PC-3 (cell line): Measurements from ENCODE around the gene FBN2. TPM values are rescaled to one million over a fixed set of nuclear protein-coding genes. Genes with fewer than 3 reads are reported as not detected.

Source experiments
- ATAC-seq: fragments of 200-7000 bp; cut with Tn5 transposase; 2 replicates; pipeline ENCODE4 v1.9.1; 2020; ENCODE audit warnings: mild to moderate bottlenecking, moderate library complexity
- BruUV-seq: library from RNA; stranded (reverse); fragments of 400-500 nt; replicated peaks from 2 replicates; lab custom pipeline; 2021; lab: Mats Ljungman, UMichigan
- CTCF ChIA-PET: fragments of 300-600 bp; sonication (Branson Sonifier 250); formaldehyde crosslinking; loops from one replicate; lab custom pipeline; 2022; ENCODE audit warnings: antibody characterized with exemption; lab: Charles Lee
- POLR2A ChIA-PET: fragments of 300-600 bp; sonication (Branson Sonifier 250); formaldehyde crosslinking; loops from one replicate; lab custom pipeline; 2022; ENCODE audit warnings: antibody characterized with exemption; ENCODE audit not compliant: unreplicated experiment; lab: Charles Lee
- DNase-seq: peaks from one replicate; pipeline ENCODE4 v3.0.0-alpha.2; 2015
- H2AFZ ChIP-seq: fragments of 300-600 bp; sonication (generic); 2 replicates; pipeline ENCODE4 v1.6.0; 2016; ENCODE audit warnings: antibody characterized with exemption, low read length
- H3F3A ChIP-seq: fragments of 300-600 bp; sonication (generic); one replicate; pipeline ENCODE4 v1.6.0; 2017; ENCODE audit warnings: antibody characterized with exemption, low read length, control low read depth, mild to moderate bottlenecking; ENCODE audit not compliant: unreplicated experiment
- H3K27ac ChIP-seq: fragments of 300-600 bp; sonication (generic); 2 replicates; pipeline ENCODE4 v1.5.1; 2016; ENCODE audit warnings: mild to moderate bottlenecking, low read length
- H3K27me3 ChIP-seq: fragments of 300-600 bp; sonication (generic); 2 replicates; pipeline ENCODE4 v1.6.1; 2016; ENCODE audit warnings: low read length, mixed read lengths
- H3K36me3 ChIP-seq: fragments of 300-600 bp; sonication (generic); 2 replicates; pipeline ENCODE4 v1.6.1; 2016; ENCODE audit warnings: low read depth, mixed run types, low read length, mixed read lengths
- H3K4me1 ChIP-seq: fragments of 300-600 bp; sonication (generic); 2 replicates; pipeline ENCODE4 v1.5.1; 2016; ENCODE audit warnings: low read length; ENCODE audit not compliant: insufficient read depth
- H3K4me2 ChIP-seq: fragments of 300-600 bp; sonication (generic); 2 replicates; pipeline ENCODE4 v1.6.0; 2016; ENCODE audit warnings: low read length
- H3K4me3 ChIP-seq: fragments of 300-600 bp; sonication (generic); 2 replicates; pipeline ENCODE4 v1.5.1; 2016; ENCODE audit warnings: mild to moderate bottlenecking, low read length, mixed read lengths
- H3K79me2 ChIP-seq: fragments of 300-600 bp; sonication (generic); 2 replicates; pipeline ENCODE4 v1.6.1; 2017; ENCODE audit warnings: low read length, mixed read lengths
- H3K9ac ChIP-seq: fragments of 300-600 bp; sonication (generic); 2 replicates; pipeline ENCODE4 v1.6.0; 2016; ENCODE audit warnings: mild to moderate bottlenecking, low read length
- H3K9me2 ChIP-seq: fragments of 300-600 bp; sonication (generic); replicated peaks from 2 replicates; pipeline ENCODE4 v1.6.1; 2016; ENCODE audit warnings: mixed run types, low read length, mixed read lengths
- H3K9me3 ChIP-seq: fragments of 300-600 bp; sonication (generic); 2 replicates; pipeline ENCODE4 v1.6.1; 2016; ENCODE audit warnings: low read length, mixed read lengths
- H4K20me1 ChIP-seq: fragments of 300-600 bp; sonication (generic); 2 replicates; pipeline ENCODE4 v1.6.1; 2016; ENCODE audit warnings: low read length, mixed read lengths
- EZH2 ChIP-seq: fragments of 300-600 bp; sonication (generic); IDR thresholded peaks from one replicate; pipeline ENCODE4 v1.6.1; 2017; ENCODE audit warnings: antibody characterized with exemption, mild to moderate bottlenecking, low read length; ENCODE audit not compliant: unreplicated experiment
- EZH2phosphoT487 ChIP-seq: fragments of 300-600 bp; sonication (generic); IDR thresholded peaks from 2 replicates; pipeline ENCODE4 v1.6.1; 2018; ENCODE audit warnings: mild to moderate bottlenecking, antibody characterized with exemption, low read length, borderline replicate concordance
- intact Hi-C: fragments of 100-400 bp; cut with micrococcal nuclease; formaldehyde crosslinking; loops from 2 replicates; pipeline ENCODE4 v1.9.0; 2023
- total RNA-seq: library from RNA; depleted of rRNA; stranded (reverse); fragments of >200 nt; gene quantifications from 2 replicates; pipeline ENCODE4 v1.2.3, GENCODE V29; 2014
- TF ChIP-seq, protein P1 (sequence below): fragments of 300-600 bp; sonication (generic); conservative IDR thresholded peaks from 2 replicates; pipeline ENCODE4 v1.5.1; 2017; ENCODE audit warnings: antibody characterized with exemption, low read depth, mild to moderate bottlenecking, low read length

FBN2 gene
- total RNA-seq, 1 experiment from 2014 or later: 45.2 TPM

GRCh38 chr5:128399111-128399510 is 138.9 kb downstream of the FBN2 start:
- Histone ChIP-seq H3K36me3 (no peaks in the 10 kb centered on the region), H3K79me2 (no peaks in the 10 kb centered on the region), H3K4me3 (no peak overlapping the region), H3K9me3 (no peaks in the 10 kb centered on the region), H3K4me2 (no peak overlapping the region), H3F3A (no peaks in the 10 kb centered on the region), H3K4me1 (no peaks in the 10 kb centered on the region), H3K9ac (no peak overlapping the region), H3K27ac (no peak overlapping the region), H3K27me3 (no peaks in the 10 kb centered on the region), H2AFZ (no peak overlapping the region), H4K20me1 (no peaks in the 10 kb centered on the region), H3K9me2 (no peaks in the 10 kb centered on the region)
- intact Hi-C loops: no loop called here
- no peak for DNase-seq
- TF ChIP-seq, protein P1, sequence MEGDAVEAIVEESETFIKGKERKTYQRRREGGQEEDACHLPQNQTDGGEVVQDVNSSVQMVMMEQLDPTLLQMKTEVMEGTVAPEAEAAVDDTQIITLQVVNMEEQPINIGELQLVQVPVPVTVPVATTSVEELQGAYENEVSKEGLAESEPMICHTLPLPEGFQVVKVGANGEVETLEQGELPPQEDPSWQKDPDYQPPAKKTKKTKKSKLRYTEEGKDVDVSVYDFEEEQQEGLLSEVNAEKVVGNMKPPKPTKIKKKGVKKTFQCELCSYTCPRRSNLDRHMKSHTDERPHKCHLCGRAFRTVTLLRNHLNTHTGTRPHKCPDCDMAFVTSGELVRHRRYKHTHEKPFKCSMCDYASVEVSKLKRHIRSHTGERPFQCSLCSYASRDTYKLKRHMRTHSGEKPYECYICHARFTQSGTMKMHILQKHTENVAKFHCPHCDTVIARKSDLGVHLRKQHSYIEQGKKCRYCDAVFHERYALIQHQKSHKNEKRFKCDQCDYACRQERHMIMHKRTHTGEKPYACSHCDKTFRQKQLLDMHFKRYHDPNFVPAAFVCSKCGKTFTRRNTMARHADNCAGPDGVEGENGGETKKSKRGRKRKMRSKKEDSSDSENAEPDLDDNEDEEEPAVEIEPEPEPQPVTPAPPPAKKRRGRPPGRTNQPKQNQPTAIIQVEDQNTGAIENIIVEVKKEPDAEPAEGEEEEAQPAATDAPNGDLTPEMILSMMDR: no peak
- TF ChIP-seq EZH2phosphoT487 (no peak), EZH2 (no peak)
- no TSS peak for BruUV-seq
- ATAC-seq: no peak
- ChIA-PET CTCF (no interaction called here), POLR2A (no interaction called here)

DNA sequence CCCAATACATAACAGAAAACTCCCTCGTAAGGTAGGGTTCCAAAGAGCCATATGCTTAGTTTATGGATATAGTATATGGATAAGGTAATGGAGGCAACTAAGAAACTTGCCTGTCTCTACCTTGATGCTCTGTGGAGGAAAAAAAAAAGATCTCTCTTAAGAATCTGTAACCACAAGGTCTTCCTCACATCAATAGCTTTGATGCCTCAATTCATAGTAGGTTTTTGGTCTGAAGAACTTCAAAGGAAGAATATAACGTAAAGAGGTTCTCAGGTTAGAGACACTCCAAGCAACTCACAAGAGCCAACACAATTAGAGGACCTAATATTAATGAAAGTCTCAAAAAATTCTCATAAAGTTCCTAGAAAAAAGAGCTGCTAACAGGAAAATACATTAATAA is 140.2 kb downstream of the FBN2 start:
- ATAC-seq (no peak), DNase-seq (no peak)
- TF ChIP-seq EZH2phosphoT487: no peak
- TF ChIP-seq, protein P1: no peak
- TF ChIP-seq EZH2: no peak
- ChIA-PET POLR2A (interaction anchor here (0.6 kb wide), 1 partner anchor 60 kb away, joined by 5 read pairs; no protein-coding TSS in a partner anchor), CTCF (no interaction called here)
- Histone ChIP-seq H3K4me1 (no peaks in the 10 kb centered on the region), H3K4me3 (no peak overlapping the region), H3K9ac (no peak overlapping the region), H3K27me3 (no peaks in the 10 kb centered on the region), H3K9me2 (no peaks in the 10 kb centered on the region), H3K9me3 (no peaks in the 10 kb centered on the region), H3K4me2 (no peak overlapping the region), H3K36me3 (no peaks in the 10 kb centered on the region), H4K20me1 (no peaks in the 10 kb centered on the region), H3K27ac (no peak overlapping the region), H3K79me2 (no peaks in the 10 kb centered on the region), H3F3A (no peaks in the 10 kb centered on the region), H2AFZ (no peak overlapping the region)
- intact Hi-C loops: no loop called here
- BruUV-seq: no TSS peak

DNA sequence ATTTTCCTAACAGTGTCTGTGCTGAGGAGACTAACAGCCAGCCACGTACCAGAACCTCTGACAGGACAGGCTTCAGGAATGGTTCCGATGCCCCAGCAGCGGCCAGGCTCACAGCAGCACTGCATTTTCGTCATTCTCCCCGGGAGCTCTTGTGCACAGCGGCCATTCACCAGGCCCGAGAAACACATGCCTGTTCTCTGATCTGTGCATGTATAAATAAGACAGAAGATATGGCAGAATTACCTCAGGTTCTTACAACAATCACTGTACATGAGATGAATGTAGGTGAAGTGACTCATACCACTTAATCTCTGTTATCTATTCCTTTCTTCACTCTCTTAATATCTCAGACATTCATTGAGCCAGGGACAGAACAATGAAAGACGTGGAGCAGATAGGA is 143.0 kb downstream of the FBN2 start:
- Histone ChIP-seq H2AFZ (no peak overlapping the region), H3K9me3 (no peaks in the 10 kb centered on the region), H3K9ac (no peak overlapping the region), H3K4me3 (no peak overlapping the region), H3K9me2 (no peaks in the 10 kb centered on the region), H3K4me1 (no peaks in the 10 kb centered on the region), H4K20me1 (no peaks in the 10 kb centered on the region), H3F3A (no peaks in the 10 kb centered on the region), H3K27me3 (no peaks in the 10 kb centered on the region), H3K79me2 (no peaks in the 10 kb centered on the region), H3K4me2 (no peak overlapping the region), H3K27ac (no peak overlapping the region), H3K36me3 (0 out of 2 replicates have a peak, but pooled peaks cover 4% of the 10 kb centered on the region)
- no TSS peak for BruUV-seq
- DNase-seq (no peak), ATAC-seq (no peak)
- TF ChIP-seq EZH2phosphoT487: no peak
- TF ChIP-seq, protein P1: no peak
- no peak for TF ChIP-seq EZH2
- ChIA-PET CTCF (no interaction called here), POLR2A (no interaction called here)
- intact Hi-C loops: no loop called here
